K562 (cell line): ENCODE data around the gene PNRC1. TPM values are rescaled to one million over a fixed set of nuclear protein-coding genes. Genes with fewer than 3 reads are reported as not detected.

ENCODE experiments used
- ATAC-seq: fragments of 200-7000 bp; cut with Tn5 transposase; 3 replicates; pipeline ENCODE4 v1.9.1; 2020; ENCODE audit warnings: moderate library complexity
- BruUV-seq: library from RNA; stranded (reverse); fragments of 400-500 nt; replicated peaks from 2 replicates; lab custom pipeline; 2021; lab: Mats Ljungman, UMichigan
- CTCF ChIA-PET: fragments of 300-600 bp; formaldehyde crosslinking; extraction: SDS; loops from one replicate; lab custom pipeline; 2021; ENCODE audit warnings: low intra/inter-chr PET ratio; lab: Yijun Ruan, JAX
- POLR2A ChIA-PET: fragments of 300-600, 350-650 bp; sonication (Branson Sonifier 250); formaldehyde crosslinking; extraction: SDS; loops from one replicate; lab custom pipeline; 2021; ENCODE audit warnings: antibody characterized with exemption, inconsistent platforms; lab: Yijun Ruan, JAX
- DNase-seq, 4 experiments: peaks; one replicate each; pipeline versions ENCODE4 v3.0.0 to v3.0.0-alpha.2; 2011 to 2018; ENCODE audit warnings: low spot score in 3 of 4, mixed read lengths in 3 of 4; ENCODE audit errors: extremely low read depth in 1 of 4
- FAIRE-seq: peaks from 2 replicates; lab custom pipeline; 2011; peaks lifted over from hg19 to GRCh38; lab: Jason Lieb, UNC
- H2AFZ ChIP-seq: 2 replicates; pipeline ENCODE4 v1.6.0; 2011; ENCODE audit warnings: low read depth, low read length, control low read depth, inconsistent platforms
- H3K27ac ChIP-seq: fragments of 200-600 bp; 3 replicates; pipeline ENCODE4 v1.8.0; 2011; ENCODE audit warnings: low read depth, mild to moderate bottlenecking, control low read depth, inconsistent platforms, low read length, moderate library complexity, mixed read lengths; ENCODE audit errors: extremely low read depth
- H3K27me3 ChIP-seq, 2 experiments: fragments of 300-600 bp in 1 of 2; 2 replicates in 1 of 2; 3 replicates in 1 of 2; pipeline versions ENCODE4 v1.6.0 to v1.8.0; 2011; ENCODE audit warnings: inconsistent platforms in 2 of 2, low read length in 2 of 2, mild to moderate bottlenecking in 1 of 2, mixed read lengths in 1 of 2, moderate library complexity in 1 of 2; ENCODE audit not compliant: control insufficient read depth in 2 of 2, insufficient read depth in 2 of 2
- H3K36me3 ChIP-seq: fragments of 300-600 bp; 3 replicates; pipeline ENCODE4 v1.8.0; 2011; ENCODE audit warnings: mild to moderate bottlenecking, low read length, inconsistent platforms; ENCODE audit not compliant: control insufficient read depth, insufficient read depth
- H3K4me1 ChIP-seq, 2 experiments: fragments of 200-600 bp in 1 of 2; replicated peaks in 1 of 2; 2 replicates in 1 of 2; 3 replicates in 1 of 2; pipeline versions ENCODE4 v1.5.1 to v1.8.0; 2011; ENCODE audit warnings: inconsistent platforms in 2 of 2, low read length in 2 of 2, mild to moderate bottlenecking in 1 of 2, mixed read lengths in 1 of 2, moderate library complexity in 1 of 2; ENCODE audit not compliant: control insufficient read depth in 2 of 2, insufficient read depth in 2 of 2
- H3K4me2 ChIP-seq: 2 replicates; pipeline ENCODE4 v1.6.1; 2011; ENCODE audit warnings: low read length, control low read depth, inconsistent platforms, mixed read lengths; ENCODE audit not compliant: insufficient read depth
- H3K4me3 ChIP-seq: fragments of 200-600 bp; sonication (generic), shearing (Covaris generic); 2 replicates; pipeline ENCODE4 v1.5.1; 2016; ENCODE audit warnings: control low read depth, inconsistent platforms
- H3K79me2 ChIP-seq: fragments of 200-600 bp; 3 replicates; pipeline ENCODE4 v1.8.0; 2011; ENCODE audit warnings: low read length, inconsistent platforms; ENCODE audit not compliant: control insufficient read depth, insufficient read depth
- H3K9ac ChIP-seq, 2 experiments: 2 replicates each; pipeline versions ENCODE4 v1.6.0 to v1.6.1; 2011; ENCODE audit warnings: low read depth in 2 of 2, low read length in 2 of 2, control low read depth in 1 of 2, inconsistent platforms in 1 of 2, mild to moderate bottlenecking in 1 of 2, mixed read lengths in 1 of 2; ENCODE audit not compliant: insufficient read depth in 1 of 2
- H3K9me1 ChIP-seq: one replicate; pipeline ENCODE4 v1.6.0; 2011; ENCODE audit warnings: inconsistent platforms, mild to moderate bottlenecking, low read length, moderate library complexity; ENCODE audit not compliant: control insufficient read depth, insufficient read depth
- H3K9me3 ChIP-seq: replicated peaks from 2 replicates; pipeline ENCODE4 v1.5.1; 2011; ENCODE audit warnings: low read depth, low read length, inconsistent platforms; ENCODE audit not compliant: control insufficient read depth, insufficient read depth
- H4K20me1 ChIP-seq: replicated peaks from 2 replicates; pipeline ENCODE4 v1.6.1; 2011; ENCODE audit warnings: low read length, inconsistent platforms, mixed read lengths; ENCODE audit not compliant: control insufficient read depth, insufficient read depth
- HLTF ChIP-seq: fragments of 450-650 bp; IDR thresholded peaks from 2 replicates; pipeline ENCODE4 v1.6.1; 2016
- NFATC3 ChIP-seq: fragments of 450-650 bp; IDR thresholded peaks from 2 replicates; pipeline ENCODE4 v1.6.1; 2017; ENCODE audit warnings: mild to moderate bottlenecking
- RAD51 ChIP-seq: fragments of 450-650 bp; IDR thresholded peaks from 2 replicates; pipeline ENCODE4 v1.7.1; 2016; ENCODE audit warnings: low read depth, mild to moderate bottlenecking, borderline replicate concordance
- SRF ChIP-seq, 2 experiments: fragments of 250-450, 450-650 bp in 1 of 2; sonication (Bioruptor Pico) in 1 of 2; sonication (generic) in 1 of 2; formaldehyde crosslinking; IDR thresholded peaks; 2 replicates each; pipeline versions ENCODE4 v1.5.0 to v1.5.1; 2020 to 2022; ENCODE audit warnings: mild to moderate bottlenecking in 1 of 2, missing genetic modification reagents in 1 of 2
- SRSF3 ChIP-seq: fragments of 200-400 bp; formaldehyde crosslinking; IDR thresholded peaks from 2 replicates; pipeline ENCODE4 v1.6.1; 2016; ENCODE audit warnings: mild to moderate bottlenecking, low read length, moderate library complexity; ENCODE audit not compliant: insufficient read depth
- TEAD2 ChIP-seq: fragments of 450-650 bp; IDR thresholded peaks from 2 replicates; pipeline ENCODE4 v1.6.1; 2016; ENCODE audit warnings: missing genetic modification characterization, control low read depth, missing compliant biosample characterization
- TFE3 ChIP-seq: fragments of 450-650 bp; formaldehyde crosslinking; IDR thresholded peaks from 2 replicates; pipeline ENCODE4 v1.4.0; 2020; ENCODE audit warnings: mild to moderate bottlenecking, mixed read lengths
- USF1 ChIP-seq: sonication (generic); formaldehyde crosslinking; IDR thresholded peaks from 2 replicates; pipeline ENCODE4 v1.9.0; 2022; ENCODE audit warnings: mild to moderate bottlenecking, missing genetic modification reagents
- ZBED1 ChIP-seq: IDR thresholded peaks from 2 replicates; pipeline ENCODE4 v1.6.1; 2014
- ZHX1 ChIP-seq: fragments of 150-350 bp; conservative IDR thresholded peaks from 2 replicates; pipeline ENCODE4 v1.6.1; 2014; ENCODE audit warnings: low read length
- ZNF384 ChIP-seq: IDR thresholded peaks from 2 replicates; pipeline ENCODE4 v1.6.1; 2012; ENCODE audit warnings: low read depth, low read length, improper control_type of control experiment
- WGBS: fragments of 100-300 bp; shearing (Covaris generic); methylation state at CpG from one replicate; pipeline ENCODE4 v1.1.6; 2016; ENCODE audit warnings: low coverage, mixed read lengths; ENCODE audit not compliant: insufficient coverage; ENCODE audit errors: missing lambda C conversion rate; 5-methylcytosine and 5-hydroxymethylcytosine counted together
- in situ Hi-C: fragments of 300-500 bp; cut with MboI; formaldehyde crosslinking; loops from 4 replicates; pipeline ENCODE4 v1.15.0; 2018; ENCODE audit warnings: inconsistent platforms, mixed read lengths
- intact Hi-C: fragments of 100-400 bp; cut with micrococcal nuclease; formaldehyde crosslinking; loops from 2 replicates; pipeline ENCODE4 v1.14.2; 2022
- polyA plus RNA-seq, 8 experiments: library from polyadenylated mRNA; depleted of rRNA in 4 of 8; stranded (reverse) in 5 of 8; unstranded in 3 of 8; fragments of >200 nt; fragmentation: Nextera tagmentation in 2 of 8; fragmentation: Illumina TruSeq in 1 of 8; extraction: Ambion mirVana in 2 of 8; extraction: Trizol in 1 of 8; gene quantifications; 2 replicates each; pipeline versions ENCODE4 v1.2.1 to v1.2.3, GENCODE V29; 2011 to 2014; ENCODE audit warnings: inconsistent platforms in 1 of 8, missing spikeins in 1 of 8
- total RNA-seq, 7 experiments: library from RNA; depleted of rRNA in 6 of 7; stranded (reverse); fragments of >200 nt in 6 of 7; fragmentation: Illumina TruSeq in 2 of 7; extraction: Trizol in 2 of 7; gene quantifications; 2 replicates each; pipeline versions ENCODE4 v1.2.1 to v1.2.3, GENCODE V29; 2011 to 2021; ENCODE audit warnings: low replicate concordance in 1 of 7

The PNRC1 gene
- total and polyA plus RNA-seq, 9 of the 15 experiments (the other 6 are each of a cell fraction or from before 2014, with no cell fraction given) = 1.2 to 10.8 (median 6.5) TPM

GRCh38 chr6:89111933-89112332, 31.4 kb downstream of the PNRC1 start:
- Histone ChIP-seq H3K27ac (no peak overlapping the region), H3K9me3 (no peaks in the 10 kb centered on the region), H3K79me2 (no peaks in the 10 kb centered on the region), H3K4me3 (no peak overlapping the region), H2AFZ (no peak overlapping the region), H3K9ac (no peak overlapping the region), H3K4me2 (no peak overlapping the region), H3K27me3 (peaks cover 0 to 2% of the 10 kb centered on the region in 2 experiments; a peak in 2 of 5 replicates), H3K9me1 (no peaks in the 10 kb centered on the region), H3K36me3 (no peaks in the 10 kb centered on the region), H3K4me1 (no peaks in the 10 kb centered on the region), H4K20me1 (no peaks in the 10 kb centered on the region)
- intact Hi-C loops (no loop called here), in situ Hi-C loops (no loop called here)
- no peak for ATAC-seq
- no peak for FAIRE-seq
- TF ChIP-seq HLTF = no peak
- TF ChIP-seq ZHX1 = no peak
- no peak for TF ChIP-seq NFATC3
- TF ChIP-seq SRSF3 = no peak
- TF ChIP-seq RAD51 = no peak
- no peak for TF ChIP-seq USF1 (CRISPR knock-in tag)
- TF ChIP-seq SRF (CRISPR knock-in tag; IDR thresholded peaks at IDR 0.05) = no peak
- TF ChIP-seq TFE3 (CRISPR knock-in tag) = no peak
- TF ChIP-seq ZBED1 = no peak
- no peak for TF ChIP-seq ZNF384
- TF ChIP-seq TEAD2 (tag) = no peak
- ChIA-PET POLR2A (no interaction called here), CTCF (interaction anchor here (0.7 kb wide), 1 partner anchor 535 kb away, joined by 3 read pairs; no protein-coding TSS in a partner anchor)
- BruUV-seq = no TSS peak
- DNase-seq = no peak
- WGBS = 5% methylated on average over 9 of the region's 9 CpGs
